ENCODE measurements around the gene MRPL54.
"Not testable (repeated sequence)": the region's sequence is repeated elsewhere in the genome, so short reads cannot be mapped to it uniquely, and the experiment has no call there.

MRPL54 gene

GRCh38 chr19:3813473-3814392, 51.3 kb downstream of the MRPL54 start:
- DNase-seq, result no peak

DNA sequence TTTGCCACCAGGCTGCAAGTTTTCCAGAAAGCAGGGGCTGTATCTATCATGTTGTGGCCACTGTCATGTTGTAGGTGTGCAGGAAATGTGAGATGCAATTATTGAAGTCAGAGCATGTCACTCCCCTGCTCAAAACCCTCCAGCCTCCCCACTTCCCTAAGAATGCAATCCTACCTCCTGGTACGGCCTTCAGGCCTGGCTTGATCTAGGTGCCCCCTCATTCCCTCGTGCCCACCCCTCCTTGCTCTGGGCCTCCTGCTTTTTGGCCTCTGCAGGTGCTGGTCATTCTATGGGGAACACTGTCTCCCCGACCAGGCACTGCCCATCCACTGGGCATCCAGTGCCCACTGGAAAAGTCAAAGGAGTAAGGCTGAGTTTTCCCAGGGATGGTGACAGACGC, 52.2 kb downstream of the MRPL54 start:
- DNase-seq, result no peak

GRCh38 chr19:3816148-3816547, 53.7 kb downstream of the MRPL54 start:
- not testable (repeated sequence) for DNase-seq

GRCh38 chr19:3816566-3817218, 54.2 kb downstream of the MRPL54 start:
- no peak for DNase-seq
